Liver (tissue), 3 donors: Measurements from ENCODE around the gene TBC1D20.

Experiments
- CTCF ChIP-seq: fragments of 150-350 bp; IDR thresholded peaks from 2 replicates; pipeline ENCODE4 v1.5.1; 2017; ENCODE audit warnings: improper control_type of control experiment, low read depth, low read length; ENCODE audit not compliant: missing input control
- JUND ChIP-seq, 2 donors: IDR thresholded peaks; 2 replicates each; pipeline ENCODE4 v1.6.1; 2016; ENCODE audit warnings: antibody characterized with exemption in 2 of 2
- TF ChIP-seq, protein P1 (sequence below): IDR thresholded peaks from 2 replicates; pipeline ENCODE4 v1.6.1; 2016; ENCODE audit warnings: antibody characterized with exemption
- donor health status: healthy.
- donor health status: healthy.

- TF ChIP-seq CTCF: no peak
- TF ChIP-seq, protein P1, sequence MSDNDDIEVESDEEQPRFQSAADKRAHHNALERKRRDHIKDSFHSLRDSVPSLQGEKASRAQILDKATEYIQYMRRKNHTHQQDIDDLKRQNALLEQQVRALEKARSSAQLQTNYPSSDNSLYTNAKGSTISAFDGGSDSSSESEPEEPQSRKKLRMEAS: no peak
- no peak for TF ChIP-seq JUND (IDR thresholded peaks at IDR 0.05)
These were observed 45.2 kb downstream of the TBC1D20 start for GRCh38 chr20:416950-417800.
